Measurements from ENCODE around the gene YTHDF2.
"Not testable (repeated sequence)": the region's sequence is repeated elsewhere in the genome, so short reads cannot be mapped to it uniquely, and the experiment has no call there.

YTHDF2 gene

GRCh38 chr1:28761189-28761588 is 24.4 kb downstream of the YTHDF2 start:
- DNase-seq: no peak

GRCh38 chr1:28766532-28767183 is 29.9 kb downstream of the YTHDF2 start:
- DNase-seq: no peak

GRCh38 chr1:28770601-28771165 is 33.9 kb downstream of the YTHDF2 start:
- DNase-seq: no peak

- not testable (repeated sequence) for DNase-seq
Observed at GRCh38 chr1:28771921-28772320, 35.2 kb downstream of the YTHDF2 start.

- DNase-seq: no peak
Observed at GRCh38 chr1:28773105-28773504, 36.4 kb downstream of the YTHDF2 start.

GRCh38 chr1:28775121-28775942 is 38.6 kb downstream of the YTHDF2 start:
- DNase-seq: no peak

GRCh38 chr1:28776341-28776740 is 39.6 kb downstream of the YTHDF2 start:
- no peak for DNase-seq

GRCh38 chr1:28778021-28778420 is 41.3 kb downstream of the YTHDF2 start:
- DNase-seq: no peak

GRCh38 chr1:28779751-28780408 is 43.1 kb downstream of the YTHDF2 start:
- DNase-seq: no peak

- no peak for DNase-seq
Observed at GRCh38 chr1:28781305-28781704, 44.6 kb downstream of the YTHDF2 start.

- no peak for DNase-seq
Observed at GRCh38 chr1:28782011-28782410, 45.3 kb downstream of the YTHDF2 start.

GRCh38 chr1:28783363-28783762 is 46.6 kb downstream of the YTHDF2 start:
- no peak for DNase-seq

- no peak for DNase-seq
Observed at GRCh38 chr1:28789412-28789811, 52.7 kb downstream of the YTHDF2 start.

GRCh38 chr1:28789816-28790215 is 53.1 kb downstream of the YTHDF2 start:
- DNase-seq: no peak

GRCh38 chr1:28790377-28791035 is 53.8 kb downstream of the YTHDF2 start:
- DNase-seq: no peak

- not testable (repeated sequence) for DNase-seq
Observed at GRCh38 chr1:28791929-28792328, 55.2 kb downstream of the YTHDF2 start.

- DNase-seq: no peak
Observed at GRCh38 chr1:28792644-28793121, 55.9 kb downstream of the YTHDF2 start.

GRCh38 chr1:28794582-28794981 is 57.8 kb downstream of the YTHDF2 start:
- not testable (repeated sequence) for DNase-seq

- no peak for DNase-seq
Observed at GRCh38 chr1:28796352-28797211, 59.8 kb downstream of the YTHDF2 start.

- no peak for DNase-seq
Observed at GRCh38 chr1:28800324-28800723, 63.6 kb downstream of the YTHDF2 start.

- DNase-seq: no peak
Observed at GRCh38 chr1:28801461-28801860, 64.7 kb downstream of the YTHDF2 start.

GRCh38 chr1:28803051-28803450 is 66.3 kb downstream of the YTHDF2 start:
- DNase-seq: no peak
